Adrenal gland (tissue), 12 donors: ENCODE results near the gene IPO7. TPM values are rescaled to one million over a fixed set of nuclear protein-coding genes. Genes with fewer than 3 reads are reported as not detected.

Experiments used
- DNase-seq, 7 donors: peaks; one replicate each; pipeline ENCODE4 v3.0.0-alpha.2; 2019 to 2020
- H3K27ac ChIP-seq, 5 donors: fragments of 200-600 bp; sonication (generic) in 4 of 5; 1 replicate in 3 of 5; 2 replicates in 2 of 5; pipeline versions ENCODE4 v1.5.1 to v1.8.0; 2016 to 2020; ENCODE audit warnings: mild to moderate bottlenecking in 1 of 5
- H3K27me3 ChIP-seq: fragments of 200-600 bp; 2 replicates; pipeline ENCODE4 v1.8.0; 2021
- H3K36me3 ChIP-seq, 2 donors: fragments of 200-600 bp; replicated peaks in 1 of 2; 1 replicate in 1 of 2; 2 replicates in 1 of 2; pipeline versions ENCODE4 v1.5.1 to v1.8.0; 2018 to 2022
- H3K4me1 ChIP-seq, 2 donors: fragments of 200-600 bp; replicated peaks in 1 of 2; 1 replicate in 1 of 2; 2 replicates in 1 of 2; pipeline versions ENCODE4 v1.5.1 to v1.8.0; 2018 to 2021
- H3K4me3 ChIP-seq, 4 donors: fragments of 200-600 bp; sonication (generic) in 3 of 4; one replicate each; pipeline ENCODE4 v1.5.1; 2016 to 2018
- H3K9me3 ChIP-seq, 3 donors: fragments of 200-600 bp; sonication (generic) in 1 of 3; replicated peaks in 1 of 3; 1 replicate in 2 of 3; 2 replicates in 1 of 3; pipeline versions ENCODE4 v1.5.1 to v1.8.0; 2016 to 2021
- POLR2A ChIP-seq, 2 donors: fragments of 450-650 bp; IDR thresholded peaks; one replicate each; pipeline ENCODE4 v1.6.1; 2017; ENCODE audit warnings: antibody characterized with exemption in 2 of 2, mild to moderate bottlenecking in 2 of 2, moderate library complexity in 1 of 2
- WGBS, 4 donors: extraction: QIAGEN DNeasy Blood & Tissue Kit in 2 of 4; methylation state at CpG; one replicate each; pipeline versions ENCODE4 v1.1.5 to v1.1.7; 2013 to 2017; 5-methylcytosine and 5-hydroxymethylcytosine counted together
- intact Hi-C, 2 donors: fragments of 100-400 bp; cut with DNase I; formaldehyde crosslinking; loops; one replicate each; pipeline versions ENCODE4 v1.14.1 to v1.15.0; 2022 to 2023
- polyA plus RNA-seq, 3 donors: library from polyadenylated mRNA; stranded (reverse); fragments of 200-250 nt in 2 of 3; fragments of 350-450 nt in 1 of 3; fragmentation: Illumina TruSeq in 1 of 3; extraction: RNeasy Lipid Tissue Mini Kit (QIAGEN cat#74804) in 1 of 3; gene quantifications; one replicate each; pipeline ENCODE4 v1.2.3, GENCODE V29; 2013 to 2014
- total RNA-seq, 9 donors: library from RNA; depleted of rRNA in 4 of 9; stranded (reverse); fragments of >200 nt in 4 of 9; fragments of 120-200 nt in 1 of 9; fragmentation: NEBNext Ultra II Directional in 1 of 9; extraction: Animal tissue kit (Norgen Biotek cat#: 25700) in 1 of 9; gene quantifications; one replicate each; pipeline versions ENCODE4 v1.1.0 to v1.2.4, GENCODE V29; 2013 to 2023
- TF ChIP-seq, protein P1 (sequence below), 6 experiments: fragments of 450-650 bp in 4 of 6; fragments of 200-600 bp in 2 of 6; sonication (generic) in 1 of 6; IDR thresholded peaks; 1 replicate in 5 of 6; 2 replicates in 1 of 6; pipeline versions ENCODE4 v1.5.1 to v1.8.0; 2016 to 2021; ENCODE audit warnings: antibody characterized with exemption in 6 of 6, mild to moderate bottlenecking in 2 of 6, moderate library complexity in 1 of 6
- donor health status: healthy with polysubstance abuse.
- donor health status: Bipolar disorder and iron deficiency.
- donor health status: DM: yes; HTN: yes; CAD: no.
- donor health status: DM: no; HTN: no; CAD: no.
- donor health status: DM: no; HTN: no; CAD: no.
- donor health status: DM: yes; HTN: yes; CAD: no.

IPO7 gene
- total and polyA plus RNA-seq, 12 donors = 16.5 to 132 (median 77.5) TPM

- intact Hi-C loops = no loop called here
- peak in 1 of 7 donors; percentile 10 for DNase-seq
- Histone ChIP-seq H3K4me3 (no peak overlapping the region), H3K4me1 (no peaks in the 10 kb centered on the region), H3K36me3 (no peaks in the 10 kb centered on the region), H3K9me3 (no peaks in the 10 kb centered on the region), H3K27ac (peak overlapping the region in 2 of 5 donors; percentile 47 to 96), H3K27me3 (no peaks in the 10 kb centered on the region)
- 54 to 73% (median 65%) methylated on average over 2 of the region's 2 CpGs for WGBS, 4 donors
- TF ChIP-seq POLR2A (IDR thresholded peaks at IDR 0.05) = no peak
- TF ChIP-seq, protein P1, sequence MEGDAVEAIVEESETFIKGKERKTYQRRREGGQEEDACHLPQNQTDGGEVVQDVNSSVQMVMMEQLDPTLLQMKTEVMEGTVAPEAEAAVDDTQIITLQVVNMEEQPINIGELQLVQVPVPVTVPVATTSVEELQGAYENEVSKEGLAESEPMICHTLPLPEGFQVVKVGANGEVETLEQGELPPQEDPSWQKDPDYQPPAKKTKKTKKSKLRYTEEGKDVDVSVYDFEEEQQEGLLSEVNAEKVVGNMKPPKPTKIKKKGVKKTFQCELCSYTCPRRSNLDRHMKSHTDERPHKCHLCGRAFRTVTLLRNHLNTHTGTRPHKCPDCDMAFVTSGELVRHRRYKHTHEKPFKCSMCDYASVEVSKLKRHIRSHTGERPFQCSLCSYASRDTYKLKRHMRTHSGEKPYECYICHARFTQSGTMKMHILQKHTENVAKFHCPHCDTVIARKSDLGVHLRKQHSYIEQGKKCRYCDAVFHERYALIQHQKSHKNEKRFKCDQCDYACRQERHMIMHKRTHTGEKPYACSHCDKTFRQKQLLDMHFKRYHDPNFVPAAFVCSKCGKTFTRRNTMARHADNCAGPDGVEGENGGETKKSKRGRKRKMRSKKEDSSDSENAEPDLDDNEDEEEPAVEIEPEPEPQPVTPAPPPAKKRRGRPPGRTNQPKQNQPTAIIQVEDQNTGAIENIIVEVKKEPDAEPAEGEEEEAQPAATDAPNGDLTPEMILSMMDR (IDR thresholded peaks at IDR 0.05) = no peak
Measured at GRCh38 chr11:9362393-9362863, 22.0 kb upstream of the IPO7 start.

- peak overlapping the region; percentile 96 to 99 (median 98) for H3K27ac ChIP-seq
- TF ChIP-seq, protein P1 (IDR thresholded peaks at IDR 0.05) = peak in 1 of 6 experiments; percentile 11
- TF ChIP-seq POLR2A (IDR thresholded peaks at IDR 0.05) = peak; percentile 89 to 95
- H3K4me1 ChIP-seq = no peaks in the 10 kb centered on the region
- H3K27me3 ChIP-seq = no peaks in the 10 kb centered on the region
- WGBS, 4 donors = 1 to 2% (median 1%) methylated on average over 28 to 64 of the region's 64 CpGs
- DNase-seq = peak; percentile 95 to 98 (median 98)
- peak overlapping the region in 3 of 4 donors; percentile 1 to 58 (median 17) for H3K4me3 ChIP-seq
- intact Hi-C loops = no loop called here
- no peaks in the 10 kb centered on the region for H3K9me3 ChIP-seq
- no peaks in the 10 kb centered on the region for H3K36me3 ChIP-seq
Measured at GRCh38 chr11:9363954-9364912, 20.2 kb upstream of the IPO7 start.

DNA sequence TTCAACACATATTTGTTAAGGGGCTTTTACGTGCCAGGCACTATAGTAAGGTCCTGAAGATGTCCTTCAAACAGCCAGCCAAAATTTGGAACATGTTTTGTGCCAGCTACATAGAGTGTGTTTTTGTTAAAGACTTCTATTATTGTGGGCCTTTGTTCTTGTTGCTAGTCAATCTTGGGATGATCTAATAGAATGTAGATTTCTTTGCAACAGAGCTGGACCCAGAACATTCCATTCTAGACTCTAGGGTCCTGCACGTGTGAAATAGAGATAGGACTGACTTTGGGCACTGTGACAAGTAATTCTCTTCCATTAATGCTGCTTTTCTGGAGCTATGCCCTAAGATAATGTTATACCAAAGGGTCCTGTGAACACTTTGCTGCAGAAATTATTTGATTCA, 16.9 kb upstream of the IPO7 start:
- TF ChIP-seq, protein P1 (IDR thresholded peaks at IDR 0.05) = no peak
- TF ChIP-seq POLR2A (IDR thresholded peaks at IDR 0.05) = no peak
- no peak overlapping the region for H3K27ac ChIP-seq
- no peaks in the 10 kb centered on the region for H3K4me1 ChIP-seq
- intact Hi-C loops = no loop called here
- no peak overlapping the region for H3K4me3 ChIP-seq
- no peaks in the 10 kb centered on the region for H3K27me3 ChIP-seq
- no peak for DNase-seq
- 43 to 58% (median 51%) methylated on average over 2 of the region's 2 CpGs for WGBS, 4 donors
- H3K9me3 ChIP-seq = no peaks in the 10 kb centered on the region
- no peaks in the 10 kb centered on the region for H3K36me3 ChIP-seq

- DNase-seq = no peak
- no peak overlapping the region for H3K27ac ChIP-seq
- no peaks in the 10 kb centered on the region for H3K9me3 ChIP-seq
- 81 to 94% (median 86%) methylated on average over 1 of the region's 1 CpG for WGBS, 4 donors
- intact Hi-C loops = no loop called here
- H3K4me3 ChIP-seq = no peak overlapping the region
- H3K27me3 ChIP-seq = no peaks in the 10 kb centered on the region
- H3K4me1 ChIP-seq = no peaks in the 10 kb centered on the region
- H3K36me3 ChIP-seq = no peaks in the 10 kb centered on the region
- TF ChIP-seq, protein P1 (IDR thresholded peaks at IDR 0.05) = no peak
- no peak for TF ChIP-seq POLR2A (IDR thresholded peaks at IDR 0.05)
Measured at GRCh38 chr11:9377036-9377435, 7.4 kb upstream of the IPO7 start.
